Measurements from ENCODE around the gene GSTM4.
"Not testable (repeated sequence)": the region's sequence is repeated elsewhere in the genome, so short reads cannot be mapped to it uniquely, and the experiment has no call there.

GSTM4 gene

DNA sequence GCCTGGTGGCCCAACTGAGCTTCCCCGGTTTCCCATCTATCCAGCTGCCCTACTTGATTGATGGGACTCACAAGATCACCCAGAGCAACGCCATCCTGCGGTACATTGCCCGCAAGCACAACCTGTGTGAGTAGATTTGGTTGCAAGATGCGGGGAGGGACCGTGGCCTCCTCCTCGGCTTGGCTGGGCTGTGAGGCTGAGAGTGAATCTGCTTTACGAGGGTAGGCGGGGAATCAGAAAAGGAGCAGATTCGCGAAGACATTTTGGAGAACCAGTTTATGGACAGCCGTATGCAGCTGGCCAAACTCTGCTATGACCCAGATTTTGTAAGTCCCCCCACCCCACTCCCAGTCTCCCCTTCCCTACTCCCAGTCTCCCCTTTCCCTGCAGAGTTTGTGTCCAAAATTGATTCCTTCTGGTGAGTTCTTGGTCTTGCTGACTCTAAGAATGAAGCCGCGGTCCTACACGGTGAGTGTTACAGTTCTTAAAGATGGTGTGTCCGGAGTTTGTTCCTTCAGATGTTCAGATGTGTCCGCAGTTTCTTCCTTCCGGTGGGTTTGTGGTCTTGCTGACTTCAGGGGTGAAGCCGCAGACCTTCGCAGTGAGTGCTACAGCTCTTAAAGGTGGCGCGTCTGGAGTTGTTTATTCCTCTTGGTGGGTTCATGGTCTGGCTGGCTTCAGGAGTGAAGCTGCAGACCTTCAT is 13.5 kb downstream of the GSTM4 start:
- no peak for DNase-seq

DNA sequence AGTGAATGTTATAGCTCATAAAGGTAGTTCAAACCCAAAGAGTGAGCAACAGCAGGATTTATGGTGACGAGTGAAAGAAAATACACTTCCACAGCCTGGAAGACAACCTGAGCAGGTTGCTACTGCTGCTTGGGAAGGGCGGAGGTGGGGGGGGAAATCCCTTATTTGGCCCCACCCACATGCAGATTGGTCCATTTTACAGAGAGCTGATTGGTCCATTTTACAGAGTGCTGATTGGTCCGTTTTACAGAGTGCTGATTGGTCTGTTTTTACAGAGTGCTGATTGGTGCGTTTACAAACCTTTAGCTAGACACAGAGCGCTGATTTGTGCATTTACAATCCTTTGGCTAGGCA is 14.0 kb downstream of the GSTM4 start:
- DNase-seq: not testable (repeated sequence)

DNA sequence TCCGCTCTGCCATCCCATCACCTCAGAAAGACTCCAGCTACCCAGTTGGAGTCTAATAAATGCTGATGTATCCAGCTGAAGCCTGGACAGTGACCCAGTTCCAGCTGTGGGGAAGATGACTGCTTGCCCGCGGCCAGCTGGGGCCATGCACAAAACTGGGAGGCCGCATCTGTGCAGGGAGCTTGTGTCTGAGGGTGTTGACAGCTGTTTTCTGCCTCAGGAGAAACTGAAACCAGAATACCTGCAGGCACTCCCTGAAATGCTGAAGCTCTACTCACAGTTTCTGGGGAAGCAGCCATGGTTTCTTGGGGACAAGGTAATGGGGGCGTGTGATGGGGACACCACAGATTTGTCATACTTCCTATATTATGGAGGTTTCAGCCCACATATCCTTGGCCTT is 15.2 kb downstream of the GSTM4 start:
- DNase-seq: no peak

DNA sequence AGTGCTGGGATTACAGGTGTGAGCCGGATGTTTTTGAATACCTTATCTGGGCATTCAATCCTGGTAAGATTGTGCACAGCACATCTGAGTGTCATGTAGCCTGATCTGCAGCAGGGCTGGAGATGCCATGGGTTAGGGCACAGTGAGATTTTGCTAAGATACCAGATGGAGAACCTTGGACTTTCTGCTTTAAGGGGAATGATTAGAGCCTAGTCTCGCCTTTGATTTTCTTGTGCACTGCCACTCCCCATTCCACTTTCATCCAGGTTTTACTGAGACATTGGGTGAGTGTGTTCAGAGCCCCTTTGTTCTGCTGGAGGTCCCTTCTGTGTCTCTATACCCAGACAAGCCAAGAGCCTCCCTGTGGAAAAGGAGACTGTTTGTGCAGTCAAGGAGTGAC is 18.0 kb downstream of the GSTM4 start:
- DNase-seq: not testable (repeated sequence)

DNA sequence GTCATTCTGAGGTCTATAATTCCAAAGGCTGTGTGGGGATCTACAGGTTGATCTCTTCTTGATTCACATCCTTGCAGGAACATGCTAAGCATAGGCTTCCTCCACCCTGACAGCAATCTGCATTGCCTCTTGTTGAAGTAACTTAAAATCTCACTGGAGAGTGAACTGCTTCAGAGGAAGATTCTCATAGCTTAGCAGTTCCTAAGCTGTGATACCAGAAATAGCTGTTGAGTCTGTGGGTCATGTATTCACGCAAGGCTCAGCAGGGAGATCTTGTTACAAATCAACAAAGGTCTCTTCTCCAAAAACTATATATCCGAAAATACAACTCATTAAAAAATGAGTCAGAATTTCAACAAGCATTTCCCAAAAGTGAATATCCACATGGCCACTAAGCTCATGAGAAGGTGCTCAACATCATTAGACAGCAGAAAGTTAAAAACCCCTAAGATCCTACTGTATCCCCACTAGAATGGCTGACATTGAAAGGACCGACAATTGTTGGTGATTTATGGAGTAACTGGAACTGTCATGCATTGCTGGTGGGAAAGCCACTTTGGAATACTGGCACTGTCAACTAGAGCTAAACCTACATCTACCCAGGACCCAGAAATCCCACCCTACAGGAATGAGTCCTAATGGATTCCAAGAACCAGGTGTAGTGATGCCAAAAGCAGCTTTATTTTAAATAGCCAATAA is 20.9 kb downstream of the GSTM4 start:
- not testable (repeated sequence) for DNase-seq

DNA sequence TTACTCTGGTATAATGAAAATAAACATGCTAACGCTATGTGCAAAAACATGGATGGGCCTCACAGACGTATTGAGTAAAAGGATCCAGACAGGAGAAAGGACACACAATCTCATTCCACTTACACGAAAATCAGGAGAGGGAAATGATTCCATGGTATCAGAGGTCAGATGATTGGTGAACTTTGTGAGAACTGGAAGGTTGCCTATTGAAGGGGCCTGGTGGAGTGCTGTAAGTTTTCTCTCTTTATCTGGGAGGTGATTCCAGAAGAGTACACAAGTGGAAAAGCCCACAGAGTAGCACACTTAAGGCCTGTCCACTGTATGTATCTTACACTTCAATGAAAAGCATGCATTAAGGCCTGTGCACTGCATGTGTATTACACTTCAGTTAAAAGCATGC is 21.6 kb downstream of the GSTM4 start:
- no peak for DNase-seq

DNA sequence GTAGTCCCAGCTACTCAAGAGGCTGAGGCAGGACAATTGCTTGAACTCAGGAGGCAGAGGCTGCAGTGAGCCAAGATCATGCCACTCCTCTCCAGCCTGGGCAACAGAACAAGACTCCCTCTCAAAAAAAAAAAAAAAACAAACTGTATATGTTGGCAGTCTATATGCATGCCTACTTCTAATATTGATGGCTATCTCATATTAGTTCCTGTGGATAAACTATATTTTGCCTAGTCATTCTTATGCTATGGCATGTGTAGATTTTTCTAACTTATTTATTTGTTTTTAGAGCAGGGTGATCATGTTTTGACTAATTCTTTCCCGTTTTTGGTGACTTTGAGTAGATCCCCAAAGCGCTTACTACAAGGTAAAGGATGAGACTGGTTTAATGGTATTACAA is 22.7 kb downstream of the GSTM4 start:
- not testable (repeated sequence) for DNase-seq

DNA sequence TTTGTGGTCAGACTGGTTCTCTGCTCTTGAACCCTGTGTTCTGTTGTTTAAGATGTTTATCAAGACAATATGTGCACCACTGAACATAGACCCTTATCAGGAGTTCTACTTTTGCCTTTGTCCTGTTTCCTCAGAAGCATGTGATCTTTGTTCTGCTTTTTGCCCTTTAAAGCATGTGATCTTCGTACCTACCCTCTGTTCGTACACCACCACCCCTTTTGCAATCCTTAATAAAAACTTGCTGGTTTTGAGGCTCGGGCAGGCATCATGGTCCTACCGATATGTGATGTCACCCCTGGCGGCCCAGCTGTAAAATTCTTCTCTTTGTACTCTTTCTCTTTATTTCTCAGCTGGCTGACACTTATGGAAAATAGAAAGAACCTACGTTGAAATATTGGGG is 28.9 kb downstream of the GSTM4 start:
- DNase-seq: not testable (repeated sequence)

DNA sequence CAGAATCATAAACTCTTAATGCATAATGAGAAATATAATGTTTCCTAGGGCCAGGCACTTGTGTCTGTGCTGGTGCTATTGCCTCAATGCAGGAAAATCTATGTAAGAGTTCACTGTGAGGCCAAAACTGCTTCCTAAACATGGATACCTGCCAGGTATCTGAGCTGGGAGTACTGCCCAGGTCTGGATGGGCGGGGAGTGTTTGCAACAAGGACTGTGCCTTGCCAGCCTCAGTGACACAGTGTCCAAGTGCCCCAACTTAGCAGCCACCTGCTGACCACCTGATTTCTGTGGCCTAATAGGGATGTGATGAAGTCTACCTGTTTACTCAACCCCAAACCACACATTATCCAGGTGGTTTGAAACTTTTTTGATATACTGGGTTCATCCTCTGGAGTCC is 29.5 kb downstream of the GSTM4 start:
- not testable (repeated sequence) for DNase-seq

DNA sequence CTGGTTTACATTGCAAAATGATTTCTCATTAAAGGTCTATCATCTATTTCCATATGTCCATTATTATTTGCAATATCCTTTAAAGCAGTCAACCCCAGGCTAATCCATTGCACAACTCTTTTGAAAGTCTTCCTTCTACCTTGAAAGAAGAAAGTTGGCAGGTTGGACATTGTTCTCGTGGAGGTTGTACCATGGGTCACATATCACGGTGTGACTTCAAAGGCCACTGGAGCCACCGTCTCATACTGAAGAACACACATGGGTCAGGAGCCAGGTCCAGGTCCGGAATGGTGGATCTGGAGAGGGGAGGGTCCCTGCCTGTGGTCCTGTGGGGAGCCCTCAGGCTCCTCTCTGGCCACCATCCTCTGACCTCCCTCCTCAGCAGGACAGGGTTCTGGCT is 30.0 kb downstream of the GSTM4 start:
- not testable (repeated sequence) for DNase-seq

DNA sequence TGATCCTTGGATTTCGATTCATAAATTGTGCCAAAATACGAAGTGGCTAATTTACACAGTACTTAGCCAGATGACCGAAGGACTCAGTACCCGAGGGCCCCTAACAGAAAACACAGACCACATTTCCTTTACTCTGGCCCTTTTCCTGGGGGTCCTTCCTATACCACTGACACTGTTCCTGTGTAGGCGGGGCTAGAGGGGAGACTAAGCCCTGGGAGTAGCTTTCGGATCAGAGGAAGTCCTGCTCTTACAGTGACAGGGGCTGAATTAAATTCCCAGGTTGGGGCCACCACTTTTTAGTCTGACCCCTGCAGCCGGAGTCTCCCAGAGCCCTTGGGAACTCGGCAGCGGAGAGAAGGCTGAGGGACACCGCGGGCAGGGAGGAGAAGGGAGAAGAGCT is 31.2 kb downstream of the GSTM4 start:
- not testable (repeated sequence) for DNase-seq

DNA sequence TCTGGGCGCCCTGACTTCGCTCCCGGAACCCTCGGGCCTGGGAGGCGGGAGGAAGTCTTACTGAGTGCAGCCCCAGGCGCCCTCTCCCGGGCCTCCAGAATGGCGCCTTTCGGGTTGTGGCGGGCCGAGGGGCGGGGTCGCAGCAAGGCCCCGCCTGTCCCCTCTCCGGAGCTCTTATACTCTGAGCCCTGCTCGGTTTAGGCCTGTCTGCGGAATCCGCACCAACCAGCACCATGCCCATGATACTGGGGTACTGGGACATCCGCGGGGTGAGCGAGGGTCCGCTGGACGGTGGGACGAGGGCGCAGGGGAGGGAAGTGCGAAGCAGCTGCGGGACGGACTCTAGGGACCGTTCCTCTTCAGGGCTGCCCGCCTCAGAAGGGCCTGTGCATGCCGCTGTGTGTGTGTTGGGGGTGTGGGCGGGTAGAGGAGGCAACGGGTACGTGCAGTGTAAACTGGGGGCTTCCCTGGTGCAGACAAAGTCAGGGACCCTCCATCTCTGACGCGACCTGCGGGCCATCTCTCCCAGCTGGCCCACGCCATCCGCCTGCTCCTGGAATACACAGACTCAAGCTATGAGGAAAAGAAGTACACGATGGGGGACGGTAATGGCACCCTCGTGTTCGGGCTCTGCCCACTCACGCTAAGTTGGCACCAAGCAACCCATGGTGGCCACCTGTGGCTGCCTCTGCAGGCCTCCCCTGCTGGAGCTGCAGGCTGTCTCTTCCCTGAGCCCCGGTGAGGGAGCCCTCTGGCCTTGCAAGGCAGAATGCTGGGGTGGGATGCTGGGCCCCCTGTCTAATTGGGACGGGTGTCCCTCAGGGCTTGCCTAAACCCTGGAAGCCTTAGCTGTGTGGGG is 32.0 kb downstream of the GSTM4 start, which contains the start of gene GSTM1:
GSTM1 (plus strand) TSS at position 177 of the 859 bp plus-strand sequence; CDS start at position 234, 57 bp downstream.
- DNase-seq: no peak

DNA sequence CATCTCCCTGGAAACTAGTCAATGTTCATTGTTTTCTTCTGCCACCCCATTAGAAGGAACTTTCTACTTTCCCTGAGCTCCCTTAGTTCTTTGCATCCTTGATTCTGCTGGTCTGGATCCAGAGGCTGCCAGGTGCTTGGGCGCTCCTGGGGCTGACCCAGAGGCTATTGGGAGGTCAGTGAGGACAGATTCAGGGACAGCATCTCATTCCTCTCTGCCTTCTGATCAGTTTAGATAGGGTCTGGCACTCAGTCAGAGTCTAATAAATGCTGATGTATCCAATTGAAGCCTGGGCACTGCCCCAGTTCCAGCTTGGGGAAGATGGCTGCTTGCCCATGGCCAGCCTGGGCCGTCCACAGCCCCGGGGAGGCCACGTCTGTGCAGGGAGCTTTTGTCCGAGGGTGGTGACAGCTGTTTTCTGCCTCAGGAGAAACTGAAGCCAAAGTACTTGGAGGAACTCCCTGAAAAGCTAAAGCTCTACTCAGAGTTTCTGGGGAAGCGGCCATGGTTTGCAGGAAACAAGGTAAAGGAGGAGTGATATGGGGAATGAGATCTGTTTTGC is 34.0 kb downstream of the GSTM4 start:
- no peak for DNase-seq

DNA sequence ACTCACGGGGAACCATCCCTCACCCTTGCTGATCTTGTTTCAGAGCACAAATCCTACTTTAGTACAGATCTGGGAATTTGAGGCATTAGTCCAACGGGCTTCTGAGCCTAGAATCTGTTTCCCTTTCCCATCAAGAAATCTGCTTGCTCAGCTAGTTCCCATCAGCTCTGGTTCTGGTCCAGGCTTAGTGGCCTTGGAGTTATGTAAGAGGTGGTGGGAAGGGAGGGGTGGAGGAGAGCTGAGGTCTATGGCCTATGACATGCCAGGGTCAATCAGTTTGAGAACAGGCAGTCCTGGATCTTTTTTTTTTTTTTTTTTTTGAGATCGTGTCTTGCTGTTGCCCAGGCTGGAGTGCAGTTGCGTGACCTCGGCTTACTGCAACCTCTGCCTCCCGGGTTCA is 35.9 kb downstream of the GSTM4 start:
- DNase-seq: no peak

DNA sequence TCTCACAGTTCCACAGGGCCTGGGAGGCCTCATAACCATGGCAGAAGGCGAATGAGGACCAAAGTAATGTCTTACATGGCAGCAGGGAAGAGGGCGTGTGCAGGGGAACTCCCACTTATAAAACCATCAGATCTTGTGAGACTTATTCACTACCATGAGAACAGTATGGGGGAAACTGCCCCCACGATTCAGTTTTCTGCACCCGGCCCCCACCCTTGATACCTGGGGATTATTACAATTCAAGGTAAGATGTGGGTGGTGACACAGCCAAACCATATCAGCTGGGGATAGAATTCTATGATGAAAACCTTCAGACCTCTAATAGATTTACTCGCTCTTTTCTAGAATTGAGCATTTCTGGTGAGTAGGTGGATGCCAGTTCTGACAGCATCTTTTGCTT is 38.5 kb downstream of the GSTM4 start:
- DNase-seq: not testable (repeated sequence)

DNA sequence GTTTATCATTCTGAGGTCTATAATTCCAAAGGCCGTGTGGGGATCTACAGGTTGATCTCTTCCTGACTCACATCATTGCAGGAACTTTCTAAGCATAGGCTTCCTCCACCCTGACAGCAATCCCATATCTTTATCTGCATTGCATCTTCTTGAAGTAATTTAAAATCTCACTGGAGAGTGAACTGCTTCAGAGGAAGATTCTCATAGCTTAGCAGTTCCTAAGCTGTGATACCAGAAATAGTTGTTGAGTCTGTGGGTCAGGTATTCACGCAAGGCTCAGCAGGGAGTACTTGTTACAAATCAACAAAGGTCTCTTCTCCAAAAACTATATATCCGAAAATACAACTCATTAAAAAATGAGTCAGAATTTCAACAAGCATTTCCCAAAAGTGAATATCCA is 39.2 kb downstream of the GSTM4 start:
- not testable (repeated sequence) for DNase-seq

DNA sequence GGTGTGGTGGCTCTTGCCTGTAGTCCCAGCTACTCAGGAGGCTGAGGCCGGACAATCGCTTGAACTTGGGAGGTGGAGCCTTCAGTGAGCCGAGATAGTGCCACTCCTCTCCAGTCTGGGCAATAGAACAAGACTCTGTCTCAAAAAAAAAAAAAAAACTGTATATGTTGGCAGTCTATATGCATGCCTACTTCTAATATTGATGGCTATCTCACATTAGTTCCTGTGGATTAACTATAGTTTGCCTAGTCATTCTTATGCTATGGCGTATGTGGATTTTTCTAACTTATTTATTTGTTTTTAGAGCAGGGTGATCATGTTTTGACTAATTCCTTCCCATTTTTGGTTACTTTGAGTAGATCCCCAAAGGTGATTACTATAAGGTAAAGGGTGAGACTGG is 41.2 kb downstream of the GSTM4 start:
- DNase-seq: no peak

DNA sequence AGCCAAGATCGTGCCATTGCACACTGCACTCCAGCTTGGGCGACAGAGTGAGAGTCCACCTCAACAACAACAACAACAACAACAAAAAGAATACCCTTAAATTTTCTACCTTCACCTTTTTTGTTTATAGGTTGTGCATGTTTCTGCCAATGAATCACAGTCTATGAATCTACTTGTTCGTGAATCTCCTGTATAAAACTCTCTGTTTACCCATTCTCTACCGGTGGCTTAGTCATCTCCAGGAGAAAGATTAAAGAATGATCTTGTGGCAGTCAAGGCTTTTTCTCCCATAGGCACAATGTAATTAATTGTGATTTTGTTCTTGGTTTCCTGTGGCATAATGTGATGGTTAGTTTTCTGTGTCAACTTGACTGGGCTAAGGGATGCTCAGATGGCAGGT is 42.0 kb downstream of the GSTM4 start:
- DNase-seq: not testable (repeated sequence)

DNA sequence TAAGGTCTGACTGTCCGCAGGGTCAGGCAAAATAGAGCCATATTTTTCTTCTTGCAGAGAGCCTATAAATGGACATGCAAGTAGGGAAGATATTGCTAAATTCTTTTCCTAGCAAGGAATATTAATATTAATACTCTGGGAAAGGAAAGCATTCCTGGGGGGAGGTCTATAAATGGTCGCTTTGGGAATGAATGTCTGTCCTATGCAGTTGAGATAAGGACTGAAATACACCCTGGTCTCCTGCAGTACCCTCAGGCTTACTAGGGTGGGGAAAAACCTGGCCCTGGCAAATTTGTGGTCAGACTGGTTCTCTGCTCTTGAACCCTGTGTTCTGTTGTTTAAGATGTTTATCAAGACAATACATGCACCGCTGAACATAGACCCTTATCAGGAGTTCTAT is 47.0 kb downstream of the GSTM4 start:
- DNase-seq: not testable (repeated sequence)

DNA sequence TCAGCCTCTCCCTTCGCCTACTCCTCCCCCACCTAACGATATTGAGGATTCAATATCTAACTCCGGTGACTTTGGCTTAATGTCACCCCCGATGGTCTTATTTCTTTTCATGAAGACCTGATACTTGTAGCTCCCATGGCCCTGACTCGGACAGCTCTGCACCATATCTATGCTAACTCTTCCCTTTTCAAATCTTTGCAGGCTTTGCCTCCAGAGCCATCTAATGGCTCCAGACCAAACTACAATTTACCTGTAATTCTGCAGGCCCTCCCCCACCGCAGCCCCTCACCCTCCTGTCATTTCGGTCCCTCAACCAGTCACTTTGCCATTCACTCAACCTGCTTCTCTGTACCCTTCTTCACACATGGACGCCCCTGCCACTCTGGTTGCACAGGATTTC is 48.3 kb downstream of the GSTM4 start:
- no peak for DNase-seq

DNA sequence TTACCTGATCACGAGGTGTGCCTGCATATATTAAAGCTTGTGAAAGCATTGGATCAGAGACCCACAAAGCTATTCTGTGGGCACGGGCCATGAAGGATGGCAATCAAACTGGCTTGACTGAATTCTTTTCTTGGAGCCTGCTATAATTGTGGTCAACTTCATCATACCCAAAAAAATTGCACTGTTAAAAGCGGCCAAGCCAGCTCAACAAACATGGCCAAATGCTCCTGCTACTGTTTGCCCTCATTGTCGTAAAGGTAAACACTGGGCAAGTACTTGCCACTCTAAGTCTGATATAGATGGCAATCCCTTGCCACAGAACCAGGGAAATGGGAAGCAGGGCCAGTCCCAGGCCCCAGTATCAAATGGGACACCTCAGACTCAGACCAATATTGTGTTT is 49.5 kb downstream of the GSTM4 start:
- DNase-seq: no peak

DNA sequence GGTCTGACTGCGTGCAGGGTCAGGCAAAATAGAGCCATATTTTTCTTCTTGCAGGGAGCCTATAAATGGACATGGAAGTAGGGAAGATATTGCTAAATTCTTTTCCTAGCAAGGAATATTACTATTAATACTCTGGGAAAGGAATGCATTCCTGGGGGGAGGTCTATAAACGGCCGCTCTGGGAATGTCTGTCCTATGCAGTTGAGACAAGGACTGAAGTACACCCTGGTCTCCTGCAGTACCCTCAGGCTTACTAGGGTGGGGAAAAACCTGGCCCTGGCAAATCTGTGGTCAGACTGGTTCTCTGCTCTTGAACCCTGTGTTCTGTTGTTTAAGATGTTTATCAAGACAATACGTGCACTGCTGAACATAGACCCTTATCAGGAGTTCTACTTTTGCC is 53.0 kb downstream of the GSTM4 start:
- not testable (repeated sequence) for DNase-seq

DNA sequence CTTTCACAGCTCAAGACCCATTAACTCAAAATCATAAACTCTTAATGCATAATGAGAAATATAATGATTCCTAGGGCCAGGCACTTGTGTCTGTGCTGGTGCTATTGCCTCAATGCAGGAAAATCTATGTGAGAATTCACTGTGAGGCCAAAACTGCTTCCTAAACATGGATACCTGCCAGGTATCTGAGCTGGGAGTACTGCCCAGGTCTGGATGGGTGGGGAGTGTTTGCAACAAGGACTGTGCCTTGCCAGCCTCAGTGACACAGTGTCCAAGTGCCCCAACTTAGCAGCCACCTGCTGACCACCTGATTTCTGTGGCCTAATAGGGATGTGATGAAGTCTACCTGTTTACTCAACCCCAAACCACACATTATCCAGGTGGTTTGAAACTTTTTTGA is 53.9 kb downstream of the GSTM4 start:
- not testable (repeated sequence) for DNase-seq
